Left ventricle myocardium superior (tissue), 1 donor: ENCODE results near the gene XRCC6. TPM values are rescaled to one million over a fixed set of nuclear protein-coding genes. Genes with fewer than 3 reads are reported as not detected.
A peak's percentile ranks its signal among the peaks of the same experiment; 100 is the strongest.
"Not testable (repeated sequence)": the region's sequence is repeated elsewhere in the genome, so short reads cannot be mapped to it uniquely, and the experiment has no call there.

Source experiments
- ATAC-seq: fragments of 200-7000 bp; cut with Tn5 transposase; one replicate; pipeline ENCODE4 v1.9.1; 2020; ENCODE audit warnings: mild to moderate bottlenecking, moderate library complexity
- DNase-seq: peaks from one replicate; pipeline ENCODE4 v3.0.0-alpha.2; 2020
- intact Hi-C: fragments of 100-400 bp; cut with micrococcal nuclease; formaldehyde crosslinking; loops from one replicate; pipeline ENCODE4 v1.11.0; 2022
- total RNA-seq: library from RNA; stranded (reverse); fragmentation: NEBNext Ultra II Directional; extraction: Animal tissue kit (Norgen Biotek cat#: 25700); gene quantifications from one replicate; pipeline ENCODE4 v1.2.1, GENCODE V29; 2021
- donor health status: DM: no; HTN: yes; CAD: no; lungs with severe emphysema.

Gene XRCC6
- total RNA-seq, 1 donor from 2014 or later: 172 TPM

DNA sequence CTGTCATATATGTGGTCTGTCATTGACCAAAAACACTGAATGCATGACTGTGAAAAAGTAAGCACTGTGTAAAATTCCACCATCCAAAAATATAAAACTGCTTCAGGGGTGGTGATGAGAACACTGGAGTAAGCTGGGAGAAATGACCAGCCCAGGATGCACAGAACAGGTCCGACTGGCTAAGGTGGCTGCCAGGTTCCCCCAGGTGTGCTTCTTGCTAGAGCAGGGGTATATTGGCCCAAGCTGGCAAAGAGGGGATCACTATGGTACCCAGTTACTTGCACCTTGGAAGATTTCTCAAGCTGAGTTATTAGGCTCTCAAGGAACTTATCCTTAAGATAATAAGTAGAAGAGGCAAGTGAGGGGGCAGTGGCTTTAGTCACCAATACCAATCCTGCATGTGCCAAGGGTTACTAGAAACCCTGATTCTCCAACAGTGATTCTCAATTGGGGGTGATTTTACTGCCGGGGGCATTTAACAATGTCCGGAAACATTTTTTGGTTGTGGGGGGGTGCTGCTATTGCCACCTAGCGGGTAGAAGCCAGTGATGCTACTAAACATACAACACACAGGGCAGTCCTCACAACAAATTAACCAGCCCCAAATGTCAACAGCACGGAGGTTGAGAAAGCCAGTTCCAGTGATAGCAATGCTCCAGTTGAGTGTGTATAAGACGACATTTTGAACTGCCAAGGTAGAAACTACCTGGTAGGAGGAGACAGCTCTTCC, 51.9 kb downstream of the XRCC6 start:
- no peak for ATAC-seq
- DNase-seq: no peak
- intact Hi-C loops: no loop called here

- peak; percentile 40 for ATAC-seq
- intact Hi-C loops: no loop called here
- no peak for DNase-seq
These were observed 53.8 kb downstream of the XRCC6 start for GRCh38 chr22:41674846-41675340.

DNA sequence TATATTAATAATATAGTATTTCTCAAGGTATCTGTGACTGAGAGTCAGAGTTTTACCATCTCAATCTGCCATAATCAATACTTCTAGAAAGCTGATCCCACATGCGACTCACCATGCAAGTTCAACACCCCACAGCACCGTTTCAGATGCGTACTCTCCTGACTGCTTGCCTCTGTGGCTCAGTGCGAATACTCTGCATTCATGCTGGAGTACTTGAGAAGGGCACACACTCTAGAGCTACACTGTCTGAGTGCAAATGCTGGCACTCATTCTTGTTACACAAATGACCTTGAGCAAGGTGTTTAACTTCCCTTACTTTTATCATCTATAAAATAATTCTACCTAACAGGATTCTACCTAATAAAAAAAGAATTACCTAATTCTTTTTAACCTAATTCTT, 55.0 kb downstream of the XRCC6 start:
- DNase-seq: no peak
- peak; percentile 78 for ATAC-seq
- intact Hi-C loops: no loop called here

DNA sequence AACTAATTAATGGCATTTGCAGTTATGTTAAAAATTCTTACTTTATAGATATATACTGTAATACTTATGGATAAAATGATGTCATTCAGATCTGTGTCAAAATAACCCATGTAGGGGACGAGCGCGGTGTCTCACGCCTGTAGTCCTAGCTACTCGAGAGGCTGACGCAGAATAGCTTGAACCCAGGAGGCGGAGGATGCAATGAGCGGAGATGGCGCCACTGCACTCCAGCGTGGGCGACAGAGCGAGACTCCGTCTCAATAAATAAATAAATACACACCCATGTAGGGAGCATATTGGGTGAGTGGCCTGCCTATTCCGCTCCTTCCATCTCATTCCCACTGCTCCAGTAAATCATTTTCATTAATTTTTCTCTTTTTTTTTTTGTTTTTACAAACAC, 60.5 kb downstream of the XRCC6 start:
- DNase-seq (no peak), ATAC-seq (peak; percentile 19)
- intact Hi-C loops: no loop called here

GRCh38 chr22:41682033-41682807, 61.1 kb downstream of the XRCC6 start:
- DNase-seq: peak; percentile 91
- ATAC-seq: peak; percentile 95
- intact Hi-C loops: no loop called here

DNA sequence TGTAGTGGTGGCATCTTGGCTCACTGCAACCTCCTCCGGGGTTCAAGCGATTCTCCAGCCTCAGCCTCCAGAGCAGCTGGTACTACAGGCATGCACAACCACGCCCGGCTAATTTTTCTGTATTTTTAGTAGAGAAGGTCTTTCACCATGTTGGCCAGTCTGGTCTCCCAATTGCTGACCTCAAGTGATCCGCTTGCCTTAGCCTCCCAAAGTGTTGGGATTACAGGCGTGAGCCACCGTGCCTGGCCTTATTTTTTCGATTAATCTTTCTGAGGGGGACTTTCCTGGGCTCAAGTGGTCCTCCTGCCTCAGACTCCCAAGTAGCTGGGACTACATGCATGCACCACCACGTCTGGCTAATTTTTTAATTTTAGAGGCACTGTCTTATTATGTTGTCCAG, 62.0 kb downstream of the XRCC6 start:
- ATAC-seq (no peak), DNase-seq (no peak)
- intact Hi-C loops: no loop called here

DNA sequence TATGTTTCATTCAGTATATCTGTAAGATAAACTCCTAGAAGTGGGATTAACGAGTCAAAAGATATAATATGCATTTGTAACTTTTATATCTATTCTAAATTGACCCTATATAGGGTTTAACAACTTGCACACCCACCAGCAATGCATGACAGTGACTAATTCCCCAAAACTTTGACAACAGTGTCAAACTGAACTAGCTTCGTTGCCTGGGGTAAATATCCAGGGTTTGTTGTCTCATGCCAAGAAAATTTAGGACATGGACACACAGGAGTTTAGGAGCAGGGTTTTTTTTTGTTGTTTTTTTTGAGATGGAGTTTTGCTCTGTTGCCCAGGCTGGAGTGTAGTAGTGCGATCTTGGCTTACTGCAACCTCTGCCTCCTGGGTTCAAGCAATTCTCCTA, 62.5 kb downstream of the XRCC6 start:
- intact Hi-C loops: no loop called here
- no peak for ATAC-seq

GRCh38 chr22:41684194-41684593, 63.1 kb downstream of the XRCC6 start:
- ATAC-seq (no peak), DNase-seq (no peak)

More for the DNA sequence above, 62.5 kb downstream of the XRCC6 start:
- no peak for DNase-seq

GRCh38 chr22:41686890-41687289, 65.8 kb downstream of the XRCC6 start:
- DNase-seq, intact Hi-C loops, ATAC-seq: not testable (repeated sequence)

More at GRCh38 chr22:41684194-41684593, 63.1 kb downstream of the XRCC6 start:
- intact Hi-C loops: no loop called here

DNA sequence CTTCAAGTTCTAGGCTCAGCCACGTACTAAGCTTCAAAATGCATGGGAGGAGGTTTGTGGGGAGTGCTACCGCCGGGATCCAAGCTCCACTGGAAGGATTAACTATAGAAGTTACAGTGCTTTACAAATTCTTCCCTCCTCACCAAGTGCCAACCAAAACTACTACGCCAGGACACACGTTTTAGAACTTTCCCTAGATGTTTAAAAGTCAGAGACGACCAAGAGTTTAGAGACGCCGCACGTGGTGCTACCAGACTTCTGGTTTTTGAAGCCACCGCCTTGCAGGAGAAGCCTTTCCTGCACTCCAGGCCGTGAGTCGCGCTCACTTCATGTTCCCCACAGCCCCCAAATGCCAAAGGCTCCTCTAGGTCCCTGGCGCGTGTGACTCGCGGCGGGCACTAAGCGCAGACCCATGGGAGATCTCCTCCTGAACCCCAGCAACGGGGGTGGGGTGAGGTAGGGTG, 66.8 kb downstream of the XRCC6 start:
- ATAC-seq: peak; percentile 35
- intact Hi-C loops: no loop called here
- peak; percentile 34 for DNase-seq

GRCh38 chr22:41688365-41689211, 67.5 kb downstream of the XRCC6 start, which contains the start of gene SNU13:
SNU13 (minus strand) TSS chr22:41688867; CDS start chr22:41688796, 71 bp downstream.
- DNase-seq (peak; percentile 95), ATAC-seq (peak; percentile 96)
- intact Hi-C loops: no loop called here

- intact Hi-C loops: loop anchor here (5.0 kb wide), 1 partner anchor 252 kb away; no protein-coding TSS in a partner anchor
- ATAC-seq (no peak), DNase-seq (no peak)
These were observed 69.4 kb downstream of the XRCC6 start for GRCh38 chr22:41690476-41690875.

DNA sequence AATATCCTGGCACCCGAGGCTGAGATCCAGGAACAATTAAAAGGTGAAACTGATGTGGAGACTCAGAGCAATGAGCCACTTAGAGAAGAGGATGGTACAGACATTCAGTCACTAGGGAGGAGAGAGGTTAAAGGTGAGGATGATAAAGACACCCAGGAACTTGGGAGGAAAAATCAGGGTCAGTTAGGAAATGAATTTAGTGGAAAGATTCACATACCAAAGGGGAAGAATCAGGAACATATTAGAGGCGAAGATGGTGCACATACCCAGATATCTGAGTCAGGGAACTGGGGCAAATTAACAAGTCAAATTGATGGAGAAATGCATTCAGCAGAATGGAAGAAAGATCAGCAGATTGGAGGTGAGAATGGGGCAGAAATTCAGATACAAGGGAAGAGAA, 74.1 kb downstream of the XRCC6 start:
- ATAC-seq (no peak), DNase-seq (no peak)
- intact Hi-C loops: no loop called here

- DNase-seq (no peak), ATAC-seq (no peak)
- intact Hi-C loops: no loop called here
These were observed 75.6 kb downstream of the XRCC6 start for GRCh38 chr22:41696703-41697102.

- peak; percentile 86 for ATAC-seq
- DNase-seq: peak; percentile 97
- intact Hi-C loops: no loop called here
These were observed 76.2 kb downstream of the XRCC6 start for GRCh38 chr22:41697126-41697775.

- DNase-seq: peak; percentile 93
- intact Hi-C loops: no loop called here
These were observed 78.4 kb downstream of the XRCC6 start, which contains the start of gene MEI1 for GRCh38 chr22:41699264-41700107. MEI1 (plus strand) TSS chr22:41699503; CDS start chr22:41699539, 36 bp downstream.

DNA sequence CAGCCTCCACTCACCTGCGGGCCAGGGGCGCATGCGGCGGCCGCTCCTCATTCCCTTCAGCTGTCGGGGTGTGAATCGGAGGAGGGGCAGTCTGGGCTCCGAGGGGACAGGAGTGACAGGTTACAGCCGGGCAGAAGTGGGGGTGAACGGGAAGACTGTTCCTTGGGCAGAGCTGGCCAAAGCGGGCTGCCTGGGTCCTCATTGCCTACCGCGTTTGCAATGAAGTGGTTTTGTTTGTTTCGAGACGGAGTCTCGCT, 78.9 kb downstream of the XRCC6 start:
- intact Hi-C loops: no loop called here
- no peak for DNase-seq
- ATAC-seq: no peak

More at GRCh38 chr22:41699264-41700107, 78.4 kb downstream of the XRCC6 start, which contains the start of gene MEI1:
- peak; percentile 81 for ATAC-seq

DNA sequence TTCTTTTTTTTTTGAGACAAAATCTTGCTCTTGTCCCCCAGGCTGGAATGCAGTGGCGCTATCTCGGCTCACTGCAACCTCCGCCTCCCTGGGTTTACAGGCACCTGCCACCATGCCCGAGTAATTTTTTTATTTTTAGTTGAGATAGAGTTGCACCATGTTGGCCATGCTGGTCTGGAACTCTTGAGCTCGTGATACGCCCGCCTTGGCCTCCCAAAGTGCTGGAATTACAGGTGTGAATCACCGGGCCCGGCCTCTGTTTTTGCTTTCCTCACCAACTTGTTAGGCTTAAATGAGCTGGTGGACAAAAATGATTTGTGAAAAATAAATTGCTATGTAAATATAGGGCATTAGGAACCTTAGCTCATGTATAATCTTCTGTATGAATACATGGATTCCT, 81.7 kb downstream of the XRCC6 start:
- no peak for ATAC-seq
- intact Hi-C loops: no loop called here
- DNase-seq: no peak
